Measurements from ENCODE around the gene RDH5. TPM values are rescaled to one million over a fixed set of nuclear protein-coding genes. Genes with fewer than 3 reads are reported as not detected.

The RDH5 gene
- total RNA-seq, 3 donors from 2014 or later = 18.9 to 90.9 (median 21.6) TPM

DNA sequence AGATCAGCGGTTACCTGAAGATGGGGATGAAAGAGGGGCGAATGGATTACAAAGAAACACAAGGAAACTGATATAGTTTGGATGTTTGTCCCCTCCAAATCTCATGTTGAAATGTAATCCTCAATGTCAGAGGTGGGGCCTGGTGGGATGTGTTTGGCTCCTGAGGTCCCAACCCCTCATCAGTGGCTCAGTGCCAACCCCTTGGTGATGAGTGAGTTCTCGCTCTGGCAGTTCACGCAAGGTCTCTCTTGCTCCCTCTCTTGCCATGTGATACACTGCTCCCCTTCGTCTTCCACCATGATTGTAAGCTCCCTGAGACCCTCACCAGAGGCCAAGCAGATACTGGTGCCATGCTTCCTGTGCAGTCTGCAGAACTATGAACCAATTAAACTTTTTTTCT, 40.5 kb upstream of the RDH5 start:
- Histone ChIP-seq H3K27ac (no peak overlapping the region), H3K36me3 (no peaks in the 10 kb centered on the region), H3K27me3 (no peaks in the 10 kb centered on the region), H3K4me3 (no peak overlapping the region), H3K9me3 (no peaks in the 10 kb centered on the region), H3K4me1 (no peaks in the 10 kb centered on the region)
- TF ChIP-seq, protein P1, sequence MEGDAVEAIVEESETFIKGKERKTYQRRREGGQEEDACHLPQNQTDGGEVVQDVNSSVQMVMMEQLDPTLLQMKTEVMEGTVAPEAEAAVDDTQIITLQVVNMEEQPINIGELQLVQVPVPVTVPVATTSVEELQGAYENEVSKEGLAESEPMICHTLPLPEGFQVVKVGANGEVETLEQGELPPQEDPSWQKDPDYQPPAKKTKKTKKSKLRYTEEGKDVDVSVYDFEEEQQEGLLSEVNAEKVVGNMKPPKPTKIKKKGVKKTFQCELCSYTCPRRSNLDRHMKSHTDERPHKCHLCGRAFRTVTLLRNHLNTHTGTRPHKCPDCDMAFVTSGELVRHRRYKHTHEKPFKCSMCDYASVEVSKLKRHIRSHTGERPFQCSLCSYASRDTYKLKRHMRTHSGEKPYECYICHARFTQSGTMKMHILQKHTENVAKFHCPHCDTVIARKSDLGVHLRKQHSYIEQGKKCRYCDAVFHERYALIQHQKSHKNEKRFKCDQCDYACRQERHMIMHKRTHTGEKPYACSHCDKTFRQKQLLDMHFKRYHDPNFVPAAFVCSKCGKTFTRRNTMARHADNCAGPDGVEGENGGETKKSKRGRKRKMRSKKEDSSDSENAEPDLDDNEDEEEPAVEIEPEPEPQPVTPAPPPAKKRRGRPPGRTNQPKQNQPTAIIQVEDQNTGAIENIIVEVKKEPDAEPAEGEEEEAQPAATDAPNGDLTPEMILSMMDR (IDR thresholded peaks at IDR 0.05) = no peak
- no peak for TF ChIP-seq POLR2A (IDR thresholded peaks at IDR 0.05)
- no peak for TF ChIP-seq POLR2AphosphoS5 (IDR thresholded peaks at IDR 0.05)
- no peak for DNase-seq (ENCODE audit: low spot score in 2 of 2)
- intact Hi-C loops (cut with DNase I; ENCODE audit: low total_unique reads) = no loop called here

DNA sequence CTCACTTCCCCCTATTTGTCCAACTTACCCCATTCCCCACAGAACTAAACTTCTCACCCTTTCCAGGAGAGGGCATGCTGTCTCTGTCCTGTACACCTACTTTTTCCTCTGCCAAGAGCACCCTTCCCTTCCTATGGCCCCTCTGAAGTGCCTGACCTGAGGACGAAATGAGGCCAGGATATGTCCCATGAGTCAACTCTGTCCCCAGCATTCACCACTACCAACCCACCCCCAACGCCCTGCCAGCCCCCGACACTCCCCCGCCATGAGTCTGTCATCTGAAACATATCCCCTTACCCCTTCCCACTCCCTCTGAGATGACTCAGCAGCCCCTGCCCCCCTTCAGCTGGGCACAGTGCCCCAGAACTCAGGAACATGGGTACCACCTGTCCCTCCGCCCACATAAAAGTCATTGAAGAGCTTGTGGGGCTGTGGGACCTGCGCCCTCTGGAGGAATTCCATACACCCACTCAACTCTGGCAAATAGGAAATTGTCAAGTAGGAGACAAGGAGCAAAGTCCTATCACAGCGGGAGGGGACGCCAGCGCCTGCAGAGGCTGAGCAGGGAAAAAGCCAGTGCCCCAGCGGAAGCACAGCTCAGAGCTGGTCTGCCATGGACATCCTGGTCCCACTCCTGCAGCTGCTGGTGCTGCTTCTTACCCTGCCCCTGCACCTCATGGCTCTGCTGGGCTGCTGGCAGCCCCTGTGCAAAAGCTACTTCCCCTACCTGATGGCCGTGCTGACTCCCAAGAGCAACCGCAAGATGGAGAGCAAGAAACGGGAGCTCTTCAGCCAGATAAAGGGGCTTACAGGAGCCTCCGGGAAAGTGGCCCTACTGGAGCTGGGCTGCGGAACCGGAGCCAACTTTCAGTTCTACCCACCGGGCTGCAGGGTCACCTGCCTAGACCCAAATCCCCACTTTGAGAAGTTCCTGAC, 38.8 kb upstream of the RDH5 start:
- DNase-seq (ENCODE audit: low spot score in 2 of 2) = no peak
- TF ChIP-seq, protein P1 (IDR thresholded peaks at IDR 0.05) = no peak
- TF ChIP-seq POLR2AphosphoS5 (IDR thresholded peaks at IDR 0.05) = no peak
- TF ChIP-seq POLR2A (IDR thresholded peaks at IDR 0.05) = no peak
- H3K27me3 ChIP-seq = no peaks in the 10 kb centered on the region
- H3K4me1 ChIP-seq = no peaks in the 10 kb centered on the region
- H3K4me3 ChIP-seq = peak overlapping the region in 2 of 3 donors; percentile 13 to 34
- intact Hi-C loops (cut with DNase I; ENCODE audit: low total_unique reads) = no loop called here
- H3K9me3 ChIP-seq = no peaks in the 10 kb centered on the region
- no peak overlapping the region for H3K27ac ChIP-seq
- no peaks in the 10 kb centered on the region for H3K36me3 ChIP-seq

DNA sequence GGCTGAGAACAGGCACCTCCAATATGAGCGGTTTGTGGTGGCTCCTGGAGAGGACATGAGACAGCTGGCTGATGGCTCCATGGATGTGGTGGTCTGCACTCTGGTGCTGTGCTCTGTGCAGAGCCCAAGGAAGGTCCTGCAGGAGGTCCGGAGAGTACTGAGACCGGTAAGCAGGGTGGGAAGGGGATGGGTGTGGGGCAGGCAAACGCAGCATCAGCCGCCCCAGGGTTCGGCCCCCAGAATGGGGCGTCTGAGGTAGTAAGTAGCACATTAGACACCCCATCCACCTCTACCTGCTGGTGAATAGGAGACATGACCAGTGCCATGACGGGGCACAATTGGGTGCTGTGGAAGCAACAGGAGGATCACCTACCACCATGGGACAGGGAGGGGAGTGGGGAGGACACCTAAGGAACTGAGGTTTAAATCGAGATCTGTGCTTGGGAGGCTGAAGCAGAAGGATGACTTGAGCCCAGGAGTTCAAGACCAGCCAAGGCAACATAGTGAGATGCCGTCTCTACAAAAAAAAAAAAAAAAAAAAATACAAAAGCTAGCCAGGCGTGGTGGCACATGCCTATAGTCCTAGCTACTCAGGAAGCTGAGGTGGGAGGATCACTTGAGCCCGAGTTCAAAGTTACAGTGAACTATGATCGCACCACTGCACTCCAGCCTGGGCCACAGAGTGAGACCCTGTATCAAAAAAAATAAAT, 38.0 kb upstream of the RDH5 start:
- Histone ChIP-seq H3K36me3 (no peaks in the 10 kb centered on the region), H3K27me3 (no peaks in the 10 kb centered on the region), H3K4me1 (no peaks in the 10 kb centered on the region), H3K9me3 (no peaks in the 10 kb centered on the region), H3K4me3 (no peak overlapping the region), H3K27ac (no peak overlapping the region)
- intact Hi-C loops (cut with DNase I; ENCODE audit: low total_unique reads) = no loop called here
- no peak for DNase-seq (ENCODE audit: low spot score in 2 of 2)
- TF ChIP-seq, protein P1 (IDR thresholded peaks at IDR 0.05) = no peak
- TF ChIP-seq POLR2AphosphoS5 (IDR thresholded peaks at IDR 0.05) = no peak
- no peak for TF ChIP-seq POLR2A (IDR thresholded peaks at IDR 0.05)

DNA sequence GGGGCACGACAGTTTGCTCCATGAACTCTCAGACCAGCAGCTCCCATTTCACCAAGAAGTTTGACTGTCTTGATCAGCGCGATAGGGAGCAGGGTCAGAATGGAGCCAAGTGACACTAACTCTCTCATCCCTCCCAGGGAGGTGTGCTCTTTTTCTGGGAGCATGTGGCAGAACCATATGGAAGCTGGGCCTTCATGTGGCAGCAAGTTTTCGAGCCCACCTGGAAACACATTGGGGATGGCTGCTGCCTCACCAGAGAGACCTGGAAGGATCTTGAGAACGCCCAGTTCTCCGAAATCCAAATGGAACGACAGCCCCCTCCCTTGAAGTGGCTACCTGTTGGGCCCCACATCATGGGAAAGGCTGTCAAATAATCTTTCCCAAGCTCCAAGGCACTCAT, 36.5 kb upstream of the RDH5 start:
- Histone ChIP-seq H3K27ac (no peak overlapping the region), H3K4me1 (no peaks in the 10 kb centered on the region), H3K4me3 (no peak overlapping the region), H3K9me3 (no peaks in the 10 kb centered on the region), H3K36me3 (no peaks in the 10 kb centered on the region), H3K27me3 (no peaks in the 10 kb centered on the region)
- intact Hi-C loops (cut with DNase I; ENCODE audit: low total_unique reads) = no loop called here
- no peak for DNase-seq (ENCODE audit: low spot score in 2 of 2)
- TF ChIP-seq POLR2AphosphoS5 (IDR thresholded peaks at IDR 0.05) (no peak), POLR2A (IDR thresholded peaks at IDR 0.05) (no peak)
- TF ChIP-seq, protein P1 (IDR thresholded peaks at IDR 0.05) = no peak
